Esophagus squamous epithelium (tissue), 4 donors: Measurements from ENCODE around the gene CCT8.

Experiments
- CTCF ChIP-seq, 6 experiments: fragments of 450-650 bp in 4 of 6; fragments of 200-600 bp in 2 of 6; sonication (generic) in 2 of 6; IDR thresholded peaks; one replicate each; pipeline ENCODE4 v1.5.1; 2016 to 2019; ENCODE audit warnings: antibody characterized with exemption in 6 of 6, mild to moderate bottlenecking in 4 of 6, moderate library complexity in 4 of 6
- POLR2A ChIP-seq, 4 donors: fragments of 450-650 bp; IDR thresholded peaks; one replicate each; pipeline ENCODE4 v1.6.1; 2017; ENCODE audit warnings: antibody characterized with exemption in 4 of 4, mild to moderate bottlenecking in 4 of 4, moderate library complexity in 3 of 4

GRCh38 chr21:29075706-29076466, 2.4 kb upstream of the CCT8 start:
- TF ChIP-seq CTCF (IDR thresholded peaks at IDR 0.05) (no peak), POLR2A (IDR thresholded peaks at IDR 0.05) (no peak)
